ENCODE measurements around the gene RYR3. TPM values are rescaled to one million over a fixed set of nuclear protein-coding genes. Genes with fewer than 3 reads are reported as not detected.

RYR3 gene
- total RNA-seq, 1 donor from 2014 or later, result 0.61 TPM

- H3K36me3 ChIP-seq, result no peaks in the 10 kb centered on the region
- no peak overlapping the region for H3K4me3 ChIP-seq
- ATAC-seq (no peak), DNase-seq (no peak)
- intact Hi-C loops (cut with DNase I), result no loop called here
- H3K27me3 ChIP-seq, result peaks cover 4% of the 10 kb centered on the region
- no peaks in the 10 kb centered on the region for H3K9me3 ChIP-seq
- TF ChIP-seq CTCF (IDR thresholded peaks at IDR 0.05), result no peak
- H3K27ac ChIP-seq, result no peak overlapping the region
- H3K4me1 ChIP-seq, result no peaks in the 10 kb centered on the region
Observed at GRCh38 chr15:33296050-33296449, 14.7 kb upstream of the RYR3 start.

DNA sequence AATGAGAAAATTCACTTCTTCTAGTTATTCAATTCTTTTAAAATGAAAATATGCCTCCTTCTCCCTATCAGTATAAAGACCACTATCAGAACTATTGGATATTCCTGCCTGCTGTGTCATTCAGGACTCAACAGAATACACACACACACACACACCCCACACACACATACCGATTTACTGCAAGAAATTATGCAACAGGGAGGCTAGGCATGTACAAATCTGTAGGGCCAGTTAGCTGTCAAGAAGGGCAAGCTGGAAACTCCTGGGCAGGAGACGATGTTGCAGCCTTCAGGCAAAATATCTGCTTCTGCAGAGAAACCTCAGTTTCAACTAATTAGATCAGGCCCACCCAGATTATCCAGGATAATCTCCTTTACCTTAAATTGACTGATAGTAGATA is 13.9 kb upstream of the RYR3 start:
- no peak for TF ChIP-seq CTCF (IDR thresholded peaks at IDR 0.05)
- intact Hi-C loops (cut with DNase I), result no loop called here
- Histone ChIP-seq H3K4me1 (no peaks in the 10 kb centered on the region), H3K27me3 (peaks cover 4% of the 10 kb centered on the region), H3K27ac (no peak overlapping the region), H3K36me3 (no peaks in the 10 kb centered on the region), H3K9me3 (no peaks in the 10 kb centered on the region), H3K4me3 (no peak overlapping the region)
- ATAC-seq, result no peak
- DNase-seq, result no peak

- intact Hi-C loops (cut with DNase I), result no loop called here
- DNase-seq (no peak), ATAC-seq (no peak)
- Histone ChIP-seq H3K4me3 (no peak overlapping the region), H3K27ac (no peak overlapping the region), H3K9me3 (no peaks in the 10 kb centered on the region), H3K4me1 (no peaks in the 10 kb centered on the region), H3K36me3 (no peaks in the 10 kb centered on the region), H3K27me3 (peaks cover 4% of the 10 kb centered on the region)
- no peak for TF ChIP-seq CTCF (IDR thresholded peaks at IDR 0.05)
Observed at GRCh38 chr15:33298631-33299030, 12.1 kb upstream of the RYR3 start.

DNA sequence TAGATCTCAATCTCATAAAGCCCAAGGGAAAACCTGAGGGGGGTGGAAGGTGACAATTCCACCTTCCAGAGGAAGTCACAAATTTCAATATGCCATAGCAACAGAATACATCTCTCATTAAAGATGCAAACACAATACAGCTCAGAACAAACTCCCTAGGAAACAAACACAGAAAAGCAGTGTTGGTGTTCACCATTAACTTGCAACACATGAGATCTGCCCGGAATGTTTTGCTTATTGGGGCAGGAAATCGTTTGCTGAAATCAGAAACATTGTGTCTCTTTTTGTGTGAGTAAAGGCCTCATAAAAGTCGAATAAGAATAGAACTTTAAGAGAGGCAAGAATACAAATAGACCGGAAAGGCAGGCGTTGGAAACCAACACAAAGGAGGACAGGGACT is 5.8 kb upstream of the RYR3 start:
- intact Hi-C loops (cut with DNase I), result no loop called here
- Histone ChIP-seq H3K27me3 (no peaks in the 10 kb centered on the region), H3K4me1 (no peaks in the 10 kb centered on the region), H3K4me3 (no peak overlapping the region), H3K9me3 (no peaks in the 10 kb centered on the region), H3K36me3 (no peaks in the 10 kb centered on the region), H3K27ac (no peak overlapping the region)
- no peak for TF ChIP-seq CTCF (IDR thresholded peaks at IDR 0.05)
- DNase-seq (no peak), ATAC-seq (no peak)

- no peaks in the 10 kb centered on the region for H3K36me3 ChIP-seq
- intact Hi-C loops (cut with DNase I), result no loop called here
- no peak overlapping the region for H3K4me3 ChIP-seq
- H3K9me3 ChIP-seq, result no peaks in the 10 kb centered on the region
- ATAC-seq, result no peak
- no peak overlapping the region for H3K27ac ChIP-seq
- H3K4me1 ChIP-seq, result no peaks in the 10 kb centered on the region
- no peak for DNase-seq
- peak; percentile 23 for TF ChIP-seq CTCF (IDR thresholded peaks at IDR 0.05)
- peaks cover 22% of the 10 kb centered on the region for H3K27me3 ChIP-seq
Observed at GRCh38 chr15:33309602-33310276, 1.0 kb upstream of the RYR3 start.

Measured in upper lobe of right lung (tissue), 1 donor.